Stimulated activated naive B cell treated with anti-CD40 and anti-IgM and Interleukin-4, amounts not matched to agents 10 μg/mL and 1 μg/mL and 100 μg/mL, for 72 hours (primary cell): ENCODE data around the gene OR2T10.
"Not testable (repeated sequence)": the region's sequence is repeated elsewhere in the genome, so short reads cannot be mapped to it uniquely, and the experiment has no call there.

Experiments
- ATAC-seq, 2 donors: fragments of 150-1000 bp; cut with Tn5 transposase; replicated peaks; 2 replicates each; pipeline ENCODE4 v1.10.0; 2021; ENCODE audit warnings: moderate library complexity in 1 of 2
- DNase-seq: peaks from one replicate; pipeline ENCODE4 v3.0.0; 2021
- H3K27ac Mint-ChIP-seq: one replicate; pipeline ENCODE4 v1.8.0; 2022; ENCODE audit warnings: mild to moderate bottlenecking, mixed read lengths
- H3K27me3 Mint-ChIP-seq, 2 donors: one replicate each; pipeline ENCODE4 v1.8.0; 2022; ENCODE audit warnings: mixed read lengths in 2 of 2
- H3K36me3 Mint-ChIP-seq, 2 donors: one replicate each; pipeline ENCODE4 v1.8.0; 2022; ENCODE audit warnings: mixed read lengths in 2 of 2, mild to moderate bottlenecking in 1 of 2
- H3K4me1 Mint-ChIP-seq, 2 donors: one replicate each; pipeline ENCODE4 v1.8.0; 2022; ENCODE audit warnings: mixed read lengths in 2 of 2, mild to moderate bottlenecking in 1 of 2
- H3K4me3 Mint-ChIP-seq, 2 donors: one replicate each; pipeline ENCODE4 v1.8.0; 2022; ENCODE audit warnings: mild to moderate bottlenecking in 2 of 2, mixed read lengths in 2 of 2, moderate library complexity in 1 of 2
- H3K9me3 Mint-ChIP-seq, 2 donors: one replicate each; pipeline ENCODE4 v1.8.0; 2022; ENCODE audit warnings: mixed read lengths in 2 of 2, mild to moderate bottlenecking in 1 of 2

Gene OR2T10

GRCh38 chr1:248574657-248575056 lies 22.8 kb downstream of the OR2T10 start, which contains the start of gene OR2T34:
OR2T34 (minus strand) TSS chr1:248574757; CDS start chr1:248574757, 0 bp downstream.
- H3K4me3 Mint-ChIP-seq, H3K27ac Mint-ChIP-seq, ATAC-seq, DNase-seq, H3K36me3 Mint-ChIP-seq, H3K9me3 Mint-ChIP-seq, H3K4me1 Mint-ChIP-seq: not testable (repeated sequence)
- H3K27me3 Mint-ChIP-seq: peaks cover 4 to 12% of the 10 kb centered on the region in 2 donors

- not testable (repeated sequence) for H3K4me1 Mint-ChIP-seq, H3K36me3 Mint-ChIP-seq, DNase-seq, H3K4me3 Mint-ChIP-seq, H3K27ac Mint-ChIP-seq, ATAC-seq, H3K9me3 Mint-ChIP-seq
- peaks cover 9 to 12% of the 10 kb centered on the region in 2 donors for H3K27me3 Mint-ChIP-seq
Observed at GRCh38 chr1:248573856-248574255, 23.6 kb downstream of the OR2T10 start.

GRCh38 chr1:248572049-248572448 lies 25.5 kb downstream of the OR2T10 start:
- H3K27ac Mint-ChIP-seq, H3K4me3 Mint-ChIP-seq, DNase-seq, H3K36me3 Mint-ChIP-seq, H3K4me1 Mint-ChIP-seq, H3K9me3 Mint-ChIP-seq, ATAC-seq: not testable (repeated sequence)
- H3K27me3 Mint-ChIP-seq: peaks cover 9 to 12% of the 10 kb centered on the region in 2 donors

- H3K4me1 Mint-ChIP-seq, DNase-seq, H3K4me3 Mint-ChIP-seq, ATAC-seq, H3K36me3 Mint-ChIP-seq, H3K9me3 Mint-ChIP-seq, H3K27ac Mint-ChIP-seq: not testable (repeated sequence)
- peaks cover 10 to 12% of the 10 kb centered on the region in 2 donors for H3K27me3 Mint-ChIP-seq
Observed at GRCh38 chr1:248570811-248571210, 26.7 kb downstream of the OR2T10 start.

- ATAC-seq, H3K4me1 Mint-ChIP-seq, DNase-seq: not testable (repeated sequence)
Observed at GRCh38 chr1:248569049-248569448, 28.5 kb downstream of the OR2T10 start.

GRCh38 chr1:248565530-248566373 lies 31.7 kb downstream of the OR2T10 start:
- not testable (repeated sequence) for H3K36me3 Mint-ChIP-seq, DNase-seq, H3K4me1 Mint-ChIP-seq, H3K9me3 Mint-ChIP-seq
- peak; percentile 57 to 60 for ATAC-seq
- H3K27ac Mint-ChIP-seq: peak overlapping the region; percentile 42
- peaks cover 8 to 12% of the 10 kb centered on the region in 2 donors for H3K27me3 Mint-ChIP-seq
- peak overlapping the region; percentile 57 to 72 for H3K4me3 Mint-ChIP-seq

More at GRCh38 chr1:248569049-248569448, 28.5 kb downstream of the OR2T10 start:
- H3K9me3 Mint-ChIP-seq, H3K36me3 Mint-ChIP-seq, H3K27ac Mint-ChIP-seq, H3K4me3 Mint-ChIP-seq: not testable (repeated sequence)
- peaks cover 12 to 16% of the 10 kb centered on the region in 2 donors for H3K27me3 Mint-ChIP-seq

- H3K9me3 Mint-ChIP-seq, H3K4me3 Mint-ChIP-seq, H3K27ac Mint-ChIP-seq, ATAC-seq, H3K27me3 Mint-ChIP-seq, DNase-seq, H3K36me3 Mint-ChIP-seq, H3K4me1 Mint-ChIP-seq: not testable (repeated sequence)
Observed at GRCh38 chr1:248562672-248563071, 34.8 kb downstream of the OR2T10 start, which contains the start of gene OR2T29. OR2T29 (minus strand) TSS chr1:248562772; CDS start chr1:248559491, 3,281 bp downstream.

- H3K36me3 Mint-ChIP-seq, H3K27ac Mint-ChIP-seq, H3K9me3 Mint-ChIP-seq, H3K27me3 Mint-ChIP-seq, DNase-seq, H3K4me1 Mint-ChIP-seq, H3K4me3 Mint-ChIP-seq, ATAC-seq: not testable (repeated sequence)
Observed at GRCh38 chr1:248551027-248551426, 46.5 kb downstream of the OR2T10 start.

GRCh38 chr1:248547383-248547782 lies 50.1 kb downstream of the OR2T10 start:
- not testable (repeated sequence) for H3K36me3 Mint-ChIP-seq, ATAC-seq, H3K27me3 Mint-ChIP-seq, H3K4me1 Mint-ChIP-seq, H3K9me3 Mint-ChIP-seq, H3K4me3 Mint-ChIP-seq, DNase-seq, H3K27ac Mint-ChIP-seq
